Mesothelial cell of epicardium (in vitro differentiated cells): ENCODE results near the gene ADGRV1. TPM values are rescaled to one million over a fixed set of nuclear protein-coding genes. Genes with fewer than 3 reads are reported as not detected.

Experiments
- DNase-seq, 2 experiments: peaks; one replicate each; pipeline ENCODE4 v3.0.0; 2021; ENCODE audit warnings: low spot score in 2 of 2; ENCODE audit not compliant: unreplicated experiment in 2 of 2
- H3K27ac Mint-ChIP-seq: 2 replicates; pipeline ENCODE4 v1.8.0; 2021; ENCODE audit warnings: mixed read lengths
- H3K27me3 Mint-ChIP-seq: 2 replicates; pipeline ENCODE4 v1.8.0; 2021; ENCODE audit warnings: low read depth, mixed read lengths
- H3K36me3 Mint-ChIP-seq: 2 replicates; pipeline ENCODE4 v1.8.0; 2021; ENCODE audit warnings: mixed read lengths
- H3K4me1 Mint-ChIP-seq: 2 replicates; pipeline ENCODE4 v1.8.0; 2021; ENCODE audit warnings: mixed read lengths
- H3K4me3 Mint-ChIP-seq: 2 replicates; pipeline ENCODE4 v1.8.0; 2021; ENCODE audit warnings: mild to moderate bottlenecking, moderate library complexity, mixed read lengths
- H3K9me3 Mint-ChIP-seq: 2 replicates; pipeline ENCODE4 v1.8.0; 2021; ENCODE audit warnings: mixed read lengths
- CTCF ChIP-seq: fragments of 200-600 bp; sonication (generic); IDR thresholded peaks from one replicate; pipeline ENCODE4 v1.5.0; 2021; ENCODE audit warnings: antibody characterized with exemption; ENCODE audit not compliant: unreplicated experiment
- total RNA-seq: library from RNA; stranded (reverse); gene quantifications from 3 replicates; pipeline ENCODE4 v1.2.1, GENCODE V29; 2021

ADGRV1 gene
- total RNA-seq, 1 donor from 2014 or later: 25.4 TPM

DNA sequence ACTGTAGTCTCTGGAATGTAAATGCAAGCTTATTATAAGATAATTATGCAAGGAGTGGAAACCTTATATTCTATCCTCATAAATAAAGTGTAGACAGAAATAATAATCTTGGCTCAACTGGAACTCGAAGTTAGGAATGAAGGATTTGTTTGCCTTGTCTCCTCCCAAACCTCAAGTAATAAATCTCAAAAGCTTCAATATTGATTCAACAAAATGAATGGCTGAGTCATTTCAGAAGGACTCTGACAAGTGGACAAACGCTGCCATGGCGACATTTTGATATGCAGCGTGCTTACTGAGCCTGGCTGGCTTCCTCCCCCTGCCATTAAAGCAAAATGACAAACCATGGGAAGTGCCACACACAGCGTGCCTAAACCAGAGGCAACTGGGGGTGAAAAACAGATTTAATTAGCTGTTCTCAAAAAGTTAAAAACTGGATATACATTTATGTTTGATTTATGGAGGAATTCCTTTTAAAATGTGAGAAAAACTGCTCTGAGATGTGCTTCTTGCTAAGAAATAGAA lies 10.5 kb upstream of the ADGRV1 start:
- no peak for TF ChIP-seq CTCF
- Mint-ChIP-seq H3K27ac (no peak overlapping the region), H3K36me3 (no peaks in the 10 kb centered on the region)

GRCh38 chr5:90549223-90549622 lies 9.4 kb upstream of the ADGRV1 start:
- Mint-ChIP-seq H3K27ac (no peak overlapping the region), H3K27me3 (peaks cover 30% of the 10 kb centered on the region), H3K9me3 (no peaks in the 10 kb centered on the region), H3K4me3 (no peak overlapping the region), H3K36me3 (no peaks in the 10 kb centered on the region), H3K4me1 (peaks cover 7% of the 10 kb centered on the region)
- no peak for TF ChIP-seq CTCF
- no peak for DNase-seq

More for the DNA sequence above, 10.5 kb upstream of the ADGRV1 start:
- Mint-ChIP-seq H3K27me3 (peaks cover 19% of the 10 kb centered on the region), H3K9me3 (no peaks in the 10 kb centered on the region), H3K4me1 (peaks cover 7% of the 10 kb centered on the region), H3K4me3 (no peak overlapping the region)
- DNase-seq: no peak

- Mint-ChIP-seq H3K4me3 (no peak overlapping the region), H3K9me3 (no peaks in the 10 kb centered on the region), H3K27ac (no peak overlapping the region), H3K4me1 (peaks cover 7% of the 10 kb centered on the region), H3K36me3 (no peaks in the 10 kb centered on the region), H3K27me3 (peaks cover 34% of the 10 kb centered on the region)
- no peak for TF ChIP-seq CTCF
- DNase-seq: no peak
Observed at GRCh38 chr5:90549729-90550275, 8.8 kb upstream of the ADGRV1 start.

- TF ChIP-seq CTCF: no peak
- DNase-seq: no peak
- H3K36me3 Mint-ChIP-seq: no peaks in the 10 kb centered on the region
- no peaks in the 10 kb centered on the region for H3K9me3 Mint-ChIP-seq
- H3K4me1 Mint-ChIP-seq: peaks cover 7% of the 10 kb centered on the region
- H3K27ac Mint-ChIP-seq: no peak overlapping the region
- no peak overlapping the region for H3K4me3 Mint-ChIP-seq
- H3K27me3 Mint-ChIP-seq: peaks cover 45% of the 10 kb centered on the region
Observed at GRCh38 chr5:90550963-90551362, 7.6 kb upstream of the ADGRV1 start.

GRCh38 chr5:90551376-90551775 lies 7.2 kb upstream of the ADGRV1 start:
- no peak for DNase-seq
- no peak overlapping the region for H3K4me3 Mint-ChIP-seq
- H3K36me3 Mint-ChIP-seq: no peaks in the 10 kb centered on the region
- peaks cover 49% of the 10 kb centered on the region for H3K27me3 Mint-ChIP-seq
- H3K9me3 Mint-ChIP-seq: no peaks in the 10 kb centered on the region
- no peak overlapping the region for H3K27ac Mint-ChIP-seq
- peaks cover 7% of the 10 kb centered on the region for H3K4me1 Mint-ChIP-seq
- no peak for TF ChIP-seq CTCF
